DND-41 (cell line): ENCODE data around the gene CAMK2N2.

Experiments used
- CTCF ChIP-seq: IDR thresholded peaks from 2 replicates; pipeline ENCODE4 v1.5.1; 2012; ENCODE audit warnings: borderline replicate concordance, low read length, moderate library complexity, mild to moderate bottlenecking; ENCODE audit not compliant: poor library complexity, severe bottlenecking; ENCODE audit errors: extremely low read depth
- EZH2 ChIP-seq: IDR thresholded peaks from 3 replicates; pipeline ENCODE4 v1.6.1; 2012; ENCODE audit warnings: borderline replicate concordance, low read depth, mild to moderate bottlenecking, moderate library complexity, low read length, inconsistent platforms; ENCODE audit not compliant: severe bottlenecking

DNA sequence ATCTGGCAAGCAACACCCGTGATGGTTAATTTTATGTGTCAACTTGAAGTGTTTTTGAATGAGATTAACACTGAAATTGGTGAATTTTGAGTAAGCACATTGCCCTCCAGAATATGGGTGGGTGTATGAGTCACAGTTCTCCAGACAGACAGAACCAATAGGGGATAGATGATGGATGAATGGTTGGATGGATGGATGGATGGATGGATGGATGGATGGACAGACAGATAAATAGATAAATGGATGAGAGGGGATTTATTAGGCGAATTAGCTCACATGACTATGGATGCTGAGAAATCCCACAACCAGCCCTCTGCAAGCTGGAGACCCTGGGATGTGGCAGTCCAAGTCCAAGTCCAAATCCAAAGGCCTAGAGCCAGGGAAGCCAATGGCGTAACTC, 37.4 kb downstream of the CAMK2N2 start:
- TF ChIP-seq EZH2 (no peak), CTCF (no peak)
